EL (cell line): ENCODE measurements around the gene PTPN3.

Experiments used
- DNase-seq: peaks from one replicate; pipeline ENCODE4 v3.0.0-alpha.2; 2016

The PTPN3 gene

DNA sequence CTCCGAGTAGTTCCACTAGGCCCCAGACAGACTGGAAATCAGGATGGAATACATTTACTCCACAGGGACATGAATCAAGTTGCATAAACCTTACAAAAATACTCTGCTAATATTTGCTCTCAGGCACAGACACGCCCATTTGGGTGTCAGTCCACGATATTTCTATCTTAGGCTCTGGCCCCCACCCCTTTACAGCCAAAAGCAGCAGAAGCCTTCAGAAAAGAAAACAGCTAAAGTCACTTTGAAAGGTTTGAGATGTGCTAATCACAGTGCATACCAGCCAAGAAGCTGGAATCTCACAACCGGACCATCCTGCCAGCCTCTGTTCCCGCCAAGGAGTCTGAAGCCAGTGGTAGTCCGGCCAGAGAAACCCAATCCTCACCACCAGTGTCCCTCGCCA lies 22.6 kb downstream of the PTPN3 start:
- DNase-seq, result no peak

DNA sequence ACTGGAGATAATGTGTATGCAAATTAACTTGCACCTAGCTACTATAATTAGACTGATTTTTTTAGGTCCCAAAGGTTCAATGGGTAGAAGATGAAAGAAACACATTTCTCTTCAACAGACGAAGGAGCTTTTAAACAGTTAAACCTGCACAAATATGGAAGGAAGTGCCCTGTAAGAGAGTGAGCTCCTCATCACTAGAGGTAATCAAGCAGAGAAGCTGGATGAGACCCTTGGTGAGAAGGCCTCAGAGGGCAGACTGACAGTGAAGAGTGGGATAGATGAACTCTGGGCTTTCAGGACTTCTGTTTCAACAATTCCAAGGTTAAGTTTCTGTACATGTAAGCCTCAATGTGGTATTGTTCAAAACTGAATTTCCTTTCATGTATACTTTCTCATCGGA lies 23.2 kb downstream of the PTPN3 start:
- no peak for DNase-seq

DNA sequence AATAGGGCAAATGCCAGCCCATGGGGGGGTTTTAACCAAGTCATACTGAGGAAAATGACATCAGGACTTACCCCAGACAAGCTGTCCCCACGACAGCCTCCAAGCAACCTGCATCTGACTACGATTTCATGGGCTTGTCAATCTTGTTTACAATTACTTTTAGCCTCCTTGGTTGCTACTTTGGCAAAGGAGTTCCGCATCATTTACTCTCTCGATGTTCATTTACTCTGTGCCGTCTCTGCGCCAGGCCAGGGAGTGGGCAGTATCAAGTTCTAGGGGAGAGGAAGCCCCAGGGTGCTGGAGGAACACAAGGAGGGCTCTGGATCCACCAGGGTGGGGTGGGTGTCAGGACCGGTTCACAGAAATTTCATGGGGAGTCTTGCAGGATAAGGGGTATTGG lies 23.9 kb downstream of the PTPN3 start:
- no peak for DNase-seq

DNA sequence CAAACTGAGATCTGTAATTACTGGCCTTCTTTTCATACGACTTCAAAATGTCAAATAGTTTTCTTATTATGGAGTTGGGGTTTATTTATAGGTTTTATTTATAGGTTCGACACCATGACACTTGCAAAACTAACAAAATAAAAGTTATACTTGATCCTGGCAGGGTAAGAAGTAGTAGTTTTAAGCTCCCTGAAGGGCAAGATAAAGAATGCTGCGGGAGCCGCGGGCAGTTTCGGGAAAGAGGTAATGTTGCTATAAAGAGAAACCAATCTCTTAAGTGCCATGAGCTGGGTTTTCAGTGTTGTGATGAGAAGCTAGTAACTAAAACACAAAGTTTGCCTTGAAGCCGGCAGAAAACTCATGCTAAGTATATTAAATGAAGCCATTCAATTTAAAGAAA lies 24.8 kb downstream of the PTPN3 start:
- DNase-seq, result no peak

DNA sequence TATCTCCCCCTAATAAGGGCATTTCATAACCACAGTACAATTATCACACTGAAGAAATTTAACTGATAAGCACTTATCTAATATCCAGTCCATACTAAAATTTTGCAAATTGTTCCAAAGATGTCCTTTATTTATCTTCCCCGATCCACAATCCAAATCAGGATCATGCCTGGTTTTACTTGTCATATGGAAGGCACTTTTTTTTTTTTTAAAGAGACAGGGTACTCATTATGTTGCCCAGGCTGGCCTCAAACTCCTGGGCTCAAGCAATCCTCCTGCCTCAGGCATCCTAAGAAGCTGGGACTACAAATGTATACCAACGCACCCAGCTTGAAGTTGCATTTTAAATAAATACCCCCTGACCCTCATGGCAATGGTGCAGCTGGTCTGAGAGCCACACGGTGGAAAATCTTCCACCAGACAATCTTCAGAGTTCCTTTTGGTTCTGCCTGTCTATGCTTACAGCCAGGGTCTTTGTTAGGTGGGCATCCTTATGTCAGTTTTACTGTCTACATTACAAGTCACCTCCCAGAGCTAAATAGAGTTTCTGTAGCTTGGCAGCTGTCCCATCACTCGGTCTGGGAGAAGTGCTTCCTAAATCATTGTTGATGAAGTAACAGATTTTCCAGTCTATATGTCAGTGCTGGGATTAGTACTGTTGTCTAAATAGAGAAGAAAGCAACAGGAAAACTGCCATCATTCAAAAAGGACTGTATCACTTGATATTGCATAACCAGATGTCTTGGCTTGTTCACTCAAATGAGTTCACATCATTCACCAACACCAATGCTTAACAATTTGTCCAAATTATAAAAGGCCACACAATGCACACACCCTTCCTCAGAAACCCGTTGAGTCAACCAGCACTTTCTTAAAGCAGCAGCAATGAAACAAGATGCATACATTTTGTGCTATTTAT lies 26.4 kb downstream of the PTPN3 start:
- DNase-seq, result no peak

DNA sequence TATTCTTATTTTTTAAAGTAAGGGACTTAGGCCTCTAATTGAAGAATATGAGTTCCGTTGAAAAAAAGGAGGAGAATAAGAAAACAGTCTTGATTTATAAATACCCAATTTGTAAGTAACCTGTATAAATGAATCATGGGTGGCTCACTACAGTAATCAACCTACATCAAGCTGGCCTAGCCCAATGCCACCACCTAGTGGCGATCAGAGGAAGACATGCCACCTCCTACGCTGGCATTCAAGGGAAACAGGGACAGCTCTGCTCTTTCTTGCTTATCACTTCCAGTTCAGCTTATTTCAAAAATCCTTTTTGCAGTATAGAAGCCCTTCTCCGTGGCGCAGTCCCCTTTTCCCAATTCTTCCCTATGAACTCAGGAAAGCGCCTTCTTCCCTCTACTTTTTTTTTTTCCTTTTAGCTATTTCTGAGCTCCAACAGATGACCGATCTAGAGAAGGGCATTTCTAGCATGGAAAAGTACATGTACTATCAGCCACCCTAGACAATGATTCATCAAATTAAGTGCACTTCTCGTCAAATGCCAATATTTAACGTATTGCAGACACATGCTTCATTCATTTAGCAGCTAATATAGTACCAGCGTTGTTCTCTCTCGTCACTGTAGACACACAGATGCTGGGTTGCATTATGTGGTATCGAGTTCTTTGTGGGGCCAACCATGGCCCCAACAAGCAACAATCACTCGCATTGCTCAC lies 28.3 kb downstream of the PTPN3 start:
- peak; percentile 77 for DNase-seq

DNA sequence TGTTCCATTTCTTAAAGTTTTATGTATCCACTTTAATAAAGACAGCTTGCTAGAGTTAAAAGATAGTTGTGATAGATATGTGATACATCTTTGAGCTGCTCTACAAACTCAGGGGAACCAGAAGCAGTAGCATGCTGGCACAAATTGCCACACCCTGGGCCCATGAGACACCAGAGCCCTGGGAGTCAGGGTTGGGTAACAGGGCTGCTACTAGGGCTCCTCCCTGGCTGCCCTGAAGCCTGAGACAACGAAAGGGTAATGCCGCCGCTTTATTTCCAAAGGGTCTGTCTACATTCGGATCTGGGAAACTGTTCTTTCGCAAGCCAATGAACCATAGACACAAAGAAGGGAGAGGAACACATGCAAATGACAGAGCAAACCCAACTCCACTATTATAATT lies 29.2 kb downstream of the PTPN3 start:
- DNase-seq, result no peak

DNA sequence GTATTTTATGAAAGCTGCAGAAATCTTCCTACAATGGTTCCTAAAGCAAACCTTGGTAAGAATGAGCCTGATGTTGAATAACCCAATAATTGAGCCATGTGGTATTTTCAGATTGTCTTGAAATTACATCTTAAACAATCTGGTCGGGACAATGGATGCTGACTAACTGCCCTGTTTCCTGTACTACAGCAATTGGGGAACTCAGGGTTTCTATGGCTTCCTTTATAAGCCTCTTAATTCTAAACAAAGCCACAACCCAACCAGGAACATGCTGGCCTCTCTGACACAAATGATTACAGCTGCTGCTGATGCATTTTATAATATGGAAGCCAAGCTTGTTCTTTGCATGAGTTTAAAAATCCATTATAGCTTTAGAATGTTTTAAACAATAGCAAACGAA lies 30.2 kb downstream of the PTPN3 start:
- no peak for DNase-seq

DNA sequence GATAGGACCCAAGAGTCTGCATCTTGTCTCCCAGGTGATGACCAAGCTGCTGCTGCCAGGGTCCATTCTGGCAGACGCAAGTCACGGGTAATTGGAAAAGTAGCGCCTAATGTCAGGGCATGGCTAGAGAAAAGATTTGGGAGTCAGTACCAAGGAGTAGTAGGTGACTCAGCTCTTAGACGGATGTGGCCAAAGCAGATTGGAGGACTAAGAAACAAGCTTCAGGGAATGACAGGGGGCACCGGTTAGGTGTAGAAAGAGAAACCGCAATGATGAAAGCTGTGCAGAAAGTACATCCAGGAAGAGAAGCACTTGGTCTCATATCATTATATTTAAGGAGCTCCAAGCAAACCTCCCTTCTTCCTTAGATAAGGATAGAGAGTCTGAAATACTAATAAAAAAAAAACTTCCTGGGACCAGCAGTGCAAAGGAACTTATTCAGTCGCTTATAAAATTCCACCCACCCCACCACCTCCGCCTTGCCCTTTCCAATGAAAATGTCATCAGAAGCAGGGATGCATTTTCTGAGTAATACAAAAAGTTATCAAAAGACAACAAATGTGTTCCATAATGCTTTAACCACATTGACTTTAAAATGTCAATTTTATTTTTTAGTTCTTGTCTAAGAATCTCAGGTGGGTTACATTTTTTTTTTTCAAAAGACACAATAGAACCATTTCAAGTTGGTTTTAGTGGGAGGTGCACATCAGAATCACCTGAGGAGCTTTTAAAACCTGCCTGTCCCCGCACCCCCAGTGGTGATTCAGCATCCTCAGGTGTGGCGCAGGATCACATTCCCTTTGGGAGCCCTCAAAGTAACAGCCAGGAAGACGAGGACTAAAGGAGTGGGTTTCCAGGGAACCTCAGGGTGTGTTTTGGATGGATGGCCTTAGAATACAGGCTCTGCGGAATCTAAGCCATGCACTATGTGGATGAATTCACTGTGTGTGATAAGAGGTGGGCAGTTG lies 31.2 kb downstream of the PTPN3 start:
- DNase-seq, result no peak

DNA sequence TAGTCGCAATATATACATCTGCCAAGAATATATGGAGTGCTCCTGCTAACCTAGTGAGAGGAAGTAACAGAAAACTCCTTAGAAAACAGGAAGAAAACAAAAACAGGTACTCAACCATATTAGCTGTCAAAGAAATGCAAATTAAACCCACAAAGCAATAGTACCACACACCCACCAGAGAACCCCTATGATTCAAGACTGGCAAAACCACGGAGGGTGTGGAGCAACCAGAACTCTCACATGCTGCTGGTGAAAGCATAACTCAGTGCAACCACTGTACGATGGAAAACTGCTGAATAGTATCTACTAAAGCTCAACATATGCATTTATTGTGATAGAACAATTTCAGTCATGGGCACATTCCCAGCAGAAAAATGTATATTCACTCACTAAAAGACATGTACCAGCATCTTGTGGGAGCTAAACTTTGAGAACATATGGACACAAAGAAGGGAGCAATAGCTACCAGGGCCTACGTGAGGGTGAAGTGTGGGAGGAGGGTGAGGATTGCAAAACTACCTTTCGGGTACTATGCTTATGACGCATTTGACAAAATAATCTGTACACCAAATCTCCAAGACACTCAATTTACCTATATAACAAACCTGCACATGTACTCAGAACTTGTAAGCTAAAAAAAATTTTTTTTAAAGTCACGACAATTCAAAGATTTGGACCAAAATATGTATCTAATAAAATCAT lies 34.0 kb downstream of the PTPN3 start:
- DNase-seq, result no peak

DNA sequence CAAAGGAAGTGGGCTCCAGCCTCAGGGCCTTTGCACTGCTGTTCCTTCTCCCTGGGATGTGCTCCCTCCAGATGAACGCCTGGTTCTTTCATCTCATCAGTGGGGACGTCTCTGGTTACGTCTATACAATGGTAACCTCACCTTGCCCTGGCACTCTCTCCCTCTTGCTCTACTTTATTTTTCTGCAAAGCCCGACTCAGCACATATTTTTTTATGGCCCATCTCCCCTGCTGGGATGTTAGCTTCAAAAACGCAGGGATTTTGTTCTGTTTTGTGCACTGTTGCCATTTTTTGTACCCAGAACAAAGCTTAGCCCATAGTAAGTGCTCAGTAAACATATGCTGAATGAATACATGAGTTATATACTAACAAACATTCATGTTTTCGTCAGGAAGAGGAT lies 37.5 kb downstream of the PTPN3 start:
- DNase-seq, result no peak

DNA sequence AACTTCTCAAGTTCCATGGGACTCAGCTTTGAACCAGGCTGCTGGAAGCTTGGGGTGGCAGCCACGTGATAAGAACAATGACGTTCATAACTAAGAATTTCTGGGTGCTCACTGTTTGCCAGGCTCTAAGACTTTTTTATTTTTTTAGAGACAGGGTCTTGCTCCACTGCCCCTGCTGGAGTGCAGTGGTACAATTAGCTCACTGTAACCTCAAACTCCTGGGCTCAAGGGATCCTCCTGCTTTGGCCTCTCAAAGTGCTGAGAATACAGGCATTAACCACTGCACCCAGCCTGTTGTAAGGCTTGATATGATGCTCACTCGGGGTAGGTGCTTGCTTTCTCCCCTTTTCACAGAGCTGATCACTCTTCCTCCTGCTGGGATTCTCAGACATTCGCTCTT lies 38.7 kb downstream of the PTPN3 start:
- DNase-seq, result no peak

DNA sequence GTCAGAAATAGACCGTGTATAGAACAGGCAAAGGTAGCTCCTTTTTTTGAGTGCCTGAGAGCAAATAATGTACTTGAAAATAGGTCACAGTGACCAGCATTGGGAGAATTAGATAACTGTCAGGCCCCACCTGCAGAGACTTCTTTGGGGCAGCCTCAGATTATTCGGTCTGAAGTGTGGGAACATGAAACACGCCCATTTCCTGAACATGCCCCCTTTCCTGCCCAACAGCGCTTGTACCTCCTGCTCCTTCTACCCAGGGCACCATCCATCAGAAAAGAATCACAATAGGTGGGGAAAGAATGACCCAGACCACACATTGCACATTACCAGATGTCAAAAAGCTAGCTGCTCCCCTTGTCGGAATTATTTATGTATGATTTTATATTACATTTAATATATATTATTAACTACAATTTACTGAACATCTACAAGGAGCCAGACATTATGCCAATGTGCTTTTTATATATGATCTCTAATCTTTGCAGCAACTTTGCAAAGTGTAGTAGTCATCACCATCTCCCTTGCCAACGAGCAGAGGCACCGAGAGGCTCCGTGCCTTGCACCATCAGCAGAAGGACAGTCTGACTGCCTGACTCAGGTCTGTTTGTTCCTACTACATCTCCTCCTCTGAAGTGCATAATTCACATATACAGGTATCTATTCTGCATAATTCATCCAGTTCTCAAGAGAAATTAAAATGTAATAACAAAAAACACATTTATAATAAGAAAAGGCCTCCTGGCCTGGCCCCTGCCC lies 39.5 kb downstream of the PTPN3 start:
- DNase-seq, result no peak

DNA sequence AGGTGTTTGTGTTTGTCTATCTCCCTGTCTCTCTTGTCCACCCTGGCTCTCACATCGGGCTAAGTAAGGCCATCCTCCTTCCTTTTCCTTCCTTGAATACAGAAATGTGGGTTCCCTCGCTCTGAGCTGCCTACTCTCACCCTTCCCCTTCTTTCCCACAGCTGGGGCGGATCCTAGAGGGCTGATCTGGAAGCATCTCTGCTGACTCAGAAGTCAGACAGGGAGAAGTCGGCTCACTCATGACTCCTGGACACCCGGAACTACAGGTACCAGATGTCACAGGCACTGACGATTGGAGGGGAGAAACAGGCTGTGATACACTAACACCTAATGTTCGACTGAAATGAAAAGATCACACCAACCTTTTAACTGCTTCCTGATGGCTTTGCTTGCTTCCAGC lies 41.3 kb downstream of the PTPN3 start:
- DNase-seq, result no peak

DNA sequence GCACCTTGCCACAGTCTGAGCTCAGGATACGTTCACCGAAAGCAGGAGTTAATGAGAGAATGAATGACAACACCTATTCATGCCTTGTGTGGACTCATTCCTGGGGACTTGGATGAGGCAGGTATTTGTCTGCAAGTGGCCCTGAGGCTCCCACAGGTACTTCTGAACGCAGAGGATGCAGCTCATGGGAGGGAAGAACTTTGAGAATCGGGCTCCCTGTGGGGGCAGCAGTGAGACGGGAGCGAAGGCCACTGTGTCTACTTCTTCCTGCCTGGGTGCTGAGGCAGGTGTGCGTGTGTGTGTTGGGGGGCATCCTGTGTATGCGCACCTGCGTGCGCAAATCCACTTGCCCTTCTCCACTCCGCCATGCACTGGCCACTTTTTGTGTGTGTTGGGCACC lies 42.2 kb downstream of the PTPN3 start:
- DNase-seq, result no peak

DNA sequence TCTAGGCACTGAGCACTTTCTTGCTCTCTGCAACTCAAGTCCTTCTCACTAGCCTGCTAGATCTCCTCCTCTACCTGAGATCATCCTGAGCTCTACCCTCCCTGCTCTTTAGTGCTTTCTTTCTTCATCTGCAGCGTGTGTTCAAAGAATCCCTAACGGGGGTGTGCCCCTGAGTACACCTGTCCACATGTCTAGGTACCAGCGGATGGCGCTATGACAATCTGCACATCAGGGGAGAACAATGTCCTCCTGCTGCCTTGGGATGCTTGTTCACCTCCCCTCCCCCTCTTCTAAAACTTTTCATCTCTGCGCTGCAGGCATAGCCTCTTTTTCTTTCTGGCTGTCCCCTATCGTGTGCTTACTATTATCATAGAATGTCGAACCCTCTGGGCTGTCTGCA lies 42.7 kb downstream of the PTPN3 start:
- no peak for DNase-seq

DNA sequence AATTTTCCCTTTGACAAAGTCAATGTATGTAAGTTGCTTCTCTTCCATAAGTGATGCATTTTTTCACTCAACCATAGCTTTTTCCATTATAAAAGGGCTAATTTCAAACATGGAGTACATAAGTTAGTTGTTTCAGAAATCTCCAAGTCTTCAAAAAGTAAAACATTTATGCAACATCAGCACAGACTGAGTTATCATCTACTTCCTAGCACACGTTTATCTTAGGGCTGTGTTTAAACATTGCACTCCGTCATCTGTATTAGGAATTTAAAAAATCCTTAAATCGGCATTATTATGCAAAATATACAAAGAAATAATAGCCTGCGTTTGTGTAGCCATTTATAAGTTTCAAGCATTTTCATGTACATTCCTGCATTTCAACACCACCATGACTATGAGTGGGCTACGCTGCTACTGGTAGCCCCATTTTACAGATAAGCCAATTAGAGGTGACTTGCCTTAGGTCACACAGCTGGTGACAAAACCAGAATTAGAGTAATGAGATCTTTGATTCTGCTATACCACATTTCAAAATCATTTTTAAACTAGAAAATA lies 43.4 kb downstream of the PTPN3 start:
- DNase-seq, result no peak

DNA sequence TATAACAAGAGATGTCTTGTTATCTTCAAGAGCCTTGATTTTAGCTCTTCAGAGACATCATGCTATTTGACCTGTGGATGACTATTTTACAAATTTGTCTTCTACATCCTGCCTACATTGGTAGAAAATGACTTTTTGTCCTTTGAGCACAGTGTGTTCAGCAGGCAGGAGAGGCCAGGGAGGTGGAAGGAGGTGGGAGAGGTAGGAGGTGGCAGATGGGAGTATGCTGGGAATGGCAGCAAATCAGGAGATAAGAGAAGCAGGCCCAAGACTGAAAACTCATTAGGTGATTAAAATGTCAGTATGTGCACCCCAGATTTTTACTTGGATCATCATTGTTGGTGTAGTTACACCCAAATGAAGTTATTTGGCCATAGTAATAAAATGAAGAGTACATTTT lies 44.1 kb downstream of the PTPN3 start:
- DNase-seq, result no peak

DNA sequence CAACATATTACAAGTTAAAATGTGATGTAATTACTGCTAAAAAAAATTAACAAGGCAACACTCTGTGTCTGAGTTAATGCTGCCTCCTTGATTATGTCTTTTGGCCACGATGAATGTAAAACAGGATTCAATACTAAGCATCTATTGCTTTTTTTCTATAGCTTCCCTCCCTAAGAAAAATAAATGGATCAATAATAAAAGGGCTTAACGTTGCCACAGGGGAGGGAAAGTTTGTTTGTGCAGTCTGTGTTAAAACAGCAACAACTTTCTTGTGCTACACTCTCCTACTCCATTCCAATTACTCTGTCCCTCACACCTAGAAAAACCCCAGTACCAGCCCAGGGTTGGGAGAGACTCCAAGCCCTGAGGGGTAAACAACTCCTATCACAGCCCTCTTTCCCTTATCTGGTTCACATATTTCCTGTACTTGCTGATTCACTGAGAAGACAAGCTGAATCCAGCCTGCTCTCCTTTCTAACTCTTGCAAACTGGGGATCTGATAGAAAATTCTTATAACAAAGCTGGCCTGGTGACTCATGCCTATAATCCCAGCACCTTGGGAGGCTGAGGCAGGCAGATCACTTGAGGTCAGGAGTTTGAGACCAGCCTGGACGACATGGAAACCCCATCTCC lies 44.8 kb downstream of the PTPN3 start:
- DNase-seq, result peak; percentile 83

DNA sequence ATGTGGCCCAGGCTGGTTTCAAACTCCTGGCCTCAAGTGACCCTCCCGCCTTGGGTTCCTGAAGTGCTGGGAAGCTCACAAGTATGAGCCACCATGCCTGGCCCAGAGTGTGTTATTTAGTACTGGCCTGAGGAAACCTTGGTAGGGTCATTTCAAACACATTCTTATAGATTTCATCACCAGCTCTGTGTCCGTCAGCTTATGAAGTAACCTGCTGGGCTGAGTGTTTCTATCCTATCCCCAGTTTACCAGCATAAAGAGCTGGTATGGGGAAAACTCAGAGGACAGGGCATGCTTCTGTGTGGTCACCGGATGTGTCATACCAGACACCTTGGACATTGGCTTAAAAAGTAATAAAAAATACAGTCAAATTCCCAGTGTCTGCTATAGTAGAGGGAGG lies 45.3 kb downstream of the PTPN3 start:
- DNase-seq, result peak; percentile 72
